HS-5 (cell line): ENCODE measurements around the gene CHD3.
A peak's percentile ranks its signal among the peaks of the same experiment; 100 is the strongest.

Experiments used
- DNase-seq: peaks from one replicate; pipeline ENCODE4 v3.0.0-alpha.2; 2012; ENCODE audit warnings: low read depth

The CHD3 gene

GRCh38 chr17:7894226-7894625 lies 5.6 kb downstream of the CHD3 start:
- DNase-seq: no peak

GRCh38 chr17:7894866-7895265 lies 6.3 kb downstream of the CHD3 start:
- DNase-seq: no peak

- DNase-seq: no peak
These were observed 8.5 kb downstream of the CHD3 start for GRCh38 chr17:7897090-7897489.

GRCh38 chr17:7897773-7898172 lies 9.2 kb downstream of the CHD3 start:
- no peak for DNase-seq

GRCh38 chr17:7903154-7904103 lies 14.8 kb downstream of the CHD3 start:
- DNase-seq: no peak

- DNase-seq: no peak
These were observed 20.5 kb downstream of the CHD3 start for GRCh38 chr17:7909089-7909488.

GRCh38 chr17:7910281-7910680 lies 21.7 kb downstream of the CHD3 start:
- no peak for DNase-seq

- DNase-seq: no peak
These were observed 22.1 kb downstream of the CHD3 start for GRCh38 chr17:7910711-7911110.

- no peak for DNase-seq
These were observed 22.5 kb downstream of the CHD3 start for GRCh38 chr17:7911116-7911515.

- DNase-seq: no peak
These were observed 24.4 kb downstream of the CHD3 start for GRCh38 chr17:7912927-7913524.

GRCh38 chr17:7915179-7915610 lies 26.6 kb downstream of the CHD3 start:
- DNase-seq: peak; percentile 64

GRCh38 chr17:7915611-7916384 lies 27.2 kb downstream of the CHD3 start, which contains the start of gene RNF227:
Gene RNF227 (minus strand): TSS chr17:7916289. CDS start chr17:7916195, 94 bp downstream.
- DNase-seq: peak; percentile 90

- no peak for DNase-seq
These were observed 27.7 kb downstream of the CHD3 start for GRCh38 chr17:7916385-7916682.

GRCh38 chr17:7916808-7917207 lies 28.2 kb downstream of the CHD3 start:
- peak; percentile 64 for DNase-seq

GRCh38 chr17:7922269-7922844 lies 33.8 kb downstream of the CHD3 start:
- DNase-seq: no peak

GRCh38 chr17:7922845-7923628 lies 34.4 kb downstream of the CHD3 start:
- no peak for DNase-seq

GRCh38 chr17:7927596-7927995 lies 39.0 kb downstream of the CHD3 start:
- DNase-seq: no peak

- DNase-seq: no peak
These were observed 40.8 kb downstream of the CHD3 start, which contains the start of gene KCNAB3 for GRCh38 chr17:7929158-7930023. Gene KCNAB3 (minus strand): TSS chr17:7929856. CDS start chr17:7929435, 421 bp downstream.

- DNase-seq: no peak
These were observed 42.4 kb downstream of the CHD3 start for GRCh38 chr17:7930841-7931631.
